Chondrocyte (in vitro differentiated cells): ENCODE measurements around the gene HPCA. TPM values are rescaled to one million over a fixed set of nuclear protein-coding genes. Genes with fewer than 3 reads are reported as not detected.

Experiments used
- DNase-seq: peaks from one replicate; pipeline ENCODE4 v3.0.0; 2021; ENCODE audit warnings: mixed read lengths, low spot score
- H3K27ac Mint-ChIP-seq: one replicate; pipeline ENCODE4 v1.8.0; 2021; ENCODE audit warnings: mild to moderate bottlenecking, moderate library complexity, mixed read lengths; ENCODE audit not compliant: unreplicated experiment
- H3K27me3 Mint-ChIP-seq: 2 replicates; pipeline ENCODE4 v1.8.0; 2021; ENCODE audit warnings: low read depth, mixed read lengths
- H3K36me3 Mint-ChIP-seq: 2 replicates; pipeline ENCODE4 v1.8.0; 2021; ENCODE audit warnings: low read depth, mixed read lengths
- H3K4me1 Mint-ChIP-seq: 2 replicates; pipeline ENCODE4 v1.8.0; 2021; ENCODE audit warnings: low read depth, mild to moderate bottlenecking, mixed read lengths
- H3K4me3 Mint-ChIP-seq: one replicate; pipeline ENCODE4 v1.8.0; 2021; ENCODE audit warnings: mild to moderate bottlenecking, moderate library complexity, mixed read lengths; ENCODE audit not compliant: unreplicated experiment
- H3K9me3 Mint-ChIP-seq: 2 replicates; pipeline ENCODE4 v1.8.0; 2021; ENCODE audit warnings: low read depth, mixed read lengths
- total RNA-seq: library from RNA; stranded (reverse); gene quantifications from 3 replicates; pipeline ENCODE4 v1.2.1, GENCODE V29; 2021
- TF ChIP-seq, protein P1 (sequence below): fragments of 200-600 bp; sonication (generic); IDR thresholded peaks from 2 replicates; pipeline ENCODE4 v1.5.0; 2021; ENCODE audit warnings: antibody characterized with exemption, mild to moderate bottlenecking, moderate library complexity

HPCA gene
- total RNA-seq, 1 donor from 2014 or later = not detected

DNA sequence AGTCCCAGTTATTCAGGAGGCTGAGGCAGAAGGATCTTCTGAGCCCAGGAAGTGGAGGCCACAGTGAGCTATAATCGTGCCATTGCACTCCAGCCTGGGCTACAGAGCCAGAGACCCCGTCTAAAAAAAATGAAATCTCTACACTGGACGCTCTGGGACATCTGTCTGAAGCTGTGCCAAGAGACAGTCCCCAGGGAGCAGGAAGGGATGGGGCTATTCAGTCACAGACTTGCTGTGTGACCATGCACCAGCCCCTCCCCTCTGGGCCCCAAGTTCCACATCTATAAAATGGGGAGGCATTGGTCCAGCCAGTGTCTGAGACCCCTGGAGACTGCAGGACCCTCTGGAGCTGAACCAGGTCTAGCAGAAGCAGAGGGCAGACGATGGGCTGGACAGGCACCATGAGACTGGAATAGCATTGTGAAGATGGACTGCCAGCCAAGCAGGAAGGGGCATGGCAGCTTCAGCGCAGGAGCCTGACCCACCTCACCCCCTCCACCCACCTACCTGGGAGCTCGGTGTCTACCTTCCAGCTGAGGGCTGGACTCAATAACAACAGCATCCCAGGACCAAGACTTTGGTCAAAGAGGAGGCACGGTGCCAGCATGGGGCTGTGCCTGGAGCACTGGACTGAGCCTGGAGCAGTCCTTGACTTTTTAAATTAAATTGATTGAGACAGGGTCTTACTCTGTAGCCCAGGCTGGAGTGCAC is 13.4 kb downstream of the HPCA start:
- TF ChIP-seq, protein P1, sequence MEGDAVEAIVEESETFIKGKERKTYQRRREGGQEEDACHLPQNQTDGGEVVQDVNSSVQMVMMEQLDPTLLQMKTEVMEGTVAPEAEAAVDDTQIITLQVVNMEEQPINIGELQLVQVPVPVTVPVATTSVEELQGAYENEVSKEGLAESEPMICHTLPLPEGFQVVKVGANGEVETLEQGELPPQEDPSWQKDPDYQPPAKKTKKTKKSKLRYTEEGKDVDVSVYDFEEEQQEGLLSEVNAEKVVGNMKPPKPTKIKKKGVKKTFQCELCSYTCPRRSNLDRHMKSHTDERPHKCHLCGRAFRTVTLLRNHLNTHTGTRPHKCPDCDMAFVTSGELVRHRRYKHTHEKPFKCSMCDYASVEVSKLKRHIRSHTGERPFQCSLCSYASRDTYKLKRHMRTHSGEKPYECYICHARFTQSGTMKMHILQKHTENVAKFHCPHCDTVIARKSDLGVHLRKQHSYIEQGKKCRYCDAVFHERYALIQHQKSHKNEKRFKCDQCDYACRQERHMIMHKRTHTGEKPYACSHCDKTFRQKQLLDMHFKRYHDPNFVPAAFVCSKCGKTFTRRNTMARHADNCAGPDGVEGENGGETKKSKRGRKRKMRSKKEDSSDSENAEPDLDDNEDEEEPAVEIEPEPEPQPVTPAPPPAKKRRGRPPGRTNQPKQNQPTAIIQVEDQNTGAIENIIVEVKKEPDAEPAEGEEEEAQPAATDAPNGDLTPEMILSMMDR = no peak
- no peaks in the 10 kb centered on the region for H3K36me3 Mint-ChIP-seq
- DNase-seq = peak; percentile 68
- peaks cover 11% of the 10 kb centered on the region for H3K4me1 Mint-ChIP-seq
- no peaks in the 10 kb centered on the region for H3K27me3 Mint-ChIP-seq
- H3K9me3 Mint-ChIP-seq = no peaks in the 10 kb centered on the region
- H3K27ac Mint-ChIP-seq = no peak overlapping the region
- peak overlapping the region; percentile 33 for H3K4me3 Mint-ChIP-seq

GRCh38 chr1:32900371-32900955 is 14.2 kb downstream of the HPCA start:
- Mint-ChIP-seq H3K9me3 (no peaks in the 10 kb centered on the region), H3K4me3 (peak overlapping the region; percentile 67), H3K36me3 (no peaks in the 10 kb centered on the region), H3K27ac (no peak overlapping the region), H3K27me3 (no peaks in the 10 kb centered on the region), H3K4me1 (peaks cover 11% of the 10 kb centered on the region)
- DNase-seq = no peak
- TF ChIP-seq, protein P1 = no peak

DNA sequence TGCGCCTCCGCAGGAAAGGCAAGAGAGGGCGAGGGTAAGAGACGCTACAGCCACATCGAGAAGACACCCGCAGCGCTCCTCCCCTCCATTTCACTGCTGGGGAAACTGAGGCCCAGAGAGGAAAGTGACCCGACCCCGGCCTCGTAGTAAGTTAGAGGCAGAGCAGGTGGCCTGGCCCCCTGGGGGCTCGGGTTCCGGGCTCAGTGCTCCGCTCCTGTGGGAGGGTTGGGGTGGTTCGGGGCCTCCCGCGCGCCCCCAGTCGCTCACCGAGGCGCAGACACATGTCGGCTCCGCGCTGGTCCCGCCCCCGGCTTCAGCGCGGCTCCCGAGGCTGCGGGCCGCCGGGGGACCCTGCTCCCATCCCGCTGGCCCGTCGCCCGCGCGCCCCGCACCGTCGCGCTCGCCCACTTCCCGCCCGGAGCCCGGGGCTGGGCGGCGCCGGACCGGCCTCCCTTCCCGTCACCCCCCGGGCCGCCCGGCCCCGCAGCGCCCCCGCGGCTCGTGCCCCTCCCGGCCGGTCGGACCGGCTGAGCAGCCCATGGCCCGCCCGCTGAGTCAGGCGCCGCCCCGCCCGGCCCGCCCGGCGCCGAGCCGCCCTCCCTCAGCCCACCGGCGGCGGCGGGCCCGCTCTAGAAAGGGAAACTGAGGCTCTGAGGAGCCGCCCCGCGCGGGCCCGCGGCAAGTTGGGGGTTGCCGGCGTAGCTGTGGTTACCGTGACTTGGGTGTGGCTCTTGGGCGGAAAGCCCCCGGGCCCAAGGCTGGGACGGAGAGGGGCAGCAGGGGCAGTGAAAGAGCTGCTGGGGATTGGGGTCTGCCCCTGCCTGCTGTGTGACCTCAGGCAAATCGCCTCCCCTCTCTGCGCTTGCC is 14.9 kb downstream of the HPCA start, which contains the start of gene TMEM54:
TMEM54 (minus strand) TSS at position 434 of the 867 bp plus-strand sequence; CDS start at position 283, 151 bp downstream.
- TF ChIP-seq, protein P1 = no peak
- Mint-ChIP-seq H3K9me3 (no peaks in the 10 kb centered on the region), H3K27me3 (no peaks in the 10 kb centered on the region), H3K27ac (no peak within 1 kb of the TSS), H3K36me3 (no peaks in the 10 kb centered on the region), H3K4me3 (peak within 1 kb of the TSS; percentile 76), H3K4me1 (peaks cover 11% of the 10 kb centered on the region)
- peak; percentile 85 for DNase-seq

DNA sequence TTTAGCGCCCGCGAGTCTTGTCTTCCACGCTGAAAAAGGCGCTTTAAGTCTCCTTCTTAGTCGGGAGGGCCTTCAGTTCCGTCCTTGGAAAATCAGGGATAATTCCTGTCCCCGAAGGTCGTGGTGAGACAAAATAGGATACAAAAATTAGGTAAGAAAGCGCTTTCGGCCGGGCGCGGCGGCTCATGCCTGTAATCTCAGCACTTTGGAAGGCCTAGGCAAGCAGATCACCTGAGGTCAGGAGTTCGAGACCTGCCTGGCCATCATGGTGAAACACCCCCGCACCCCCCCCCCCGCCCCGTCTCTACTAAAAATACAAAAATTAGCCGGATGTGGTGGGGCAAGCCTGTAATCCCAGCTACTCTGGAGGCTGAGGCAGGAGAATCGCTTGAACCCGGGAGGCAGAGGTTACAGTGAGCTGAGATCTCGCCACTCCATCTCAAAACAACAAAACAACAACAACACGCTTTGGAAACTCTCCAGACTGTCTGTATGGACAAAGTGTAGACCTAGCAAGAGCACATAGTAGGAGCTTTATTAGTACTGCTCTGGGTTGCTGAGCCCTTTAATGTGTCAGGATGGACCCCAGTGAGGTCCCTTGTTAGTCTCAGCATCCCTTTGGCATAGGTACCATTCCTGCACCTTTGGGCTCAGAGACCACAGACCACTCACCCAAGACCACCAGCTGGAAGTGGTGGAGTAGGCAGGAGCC is 15.7 kb downstream of the HPCA start:
- H3K9me3 Mint-ChIP-seq = no peaks in the 10 kb centered on the region
- peak; percentile 13 for DNase-seq
- TF ChIP-seq, protein P1 = no peak
- peak overlapping the region; percentile 76 for H3K4me3 Mint-ChIP-seq
- peaks cover 11% of the 10 kb centered on the region for H3K4me1 Mint-ChIP-seq
- no peak overlapping the region for H3K27ac Mint-ChIP-seq
- H3K27me3 Mint-ChIP-seq = no peaks in the 10 kb centered on the region
- H3K36me3 Mint-ChIP-seq = no peaks in the 10 kb centered on the region
